WTC11 (cell line): ENCODE results near the gene SURF1. TPM values are rescaled to one million over a fixed set of nuclear protein-coding genes. Genes with fewer than 3 reads are reported as not detected.

Source experiments
- ATAC-seq: fragments of 200-7000 bp; cut with Tn5 transposase; 2 replicates; pipeline ENCODE4 v1.10.0; 2021; ENCODE audit warnings: mild to moderate bottlenecking, moderate library complexity
- CTCF ChIA-PET: fragments of 300-600 bp; sonication (Branson Sonifier 250); formaldehyde crosslinking; loops from one replicate; lab custom pipeline; 2021; ENCODE audit warnings: antibody characterized with exemption; lab: Charles Lee
- POLR2A ChIA-PET: fragments of 350-600 bp; sonication (Branson Sonifier 250); formaldehyde crosslinking; loops from one replicate; lab custom pipeline; 2021; ENCODE audit warnings: antibody characterized with exemption; lab: Charles Lee
- DNase-seq: peaks from one replicate; pipeline ENCODE4 v3.0.0; 2021; ENCODE audit warnings: low spot score
- H3K27ac Mint-ChIP-seq: 2 replicates; pipeline ENCODE4 v1.8.0; 2021; ENCODE audit warnings: mixed read lengths
- H3K27me3 Mint-ChIP-seq: 2 replicates; pipeline ENCODE4 v1.8.0; 2021; ENCODE audit warnings: low read depth, mild to moderate bottlenecking, moderate library complexity, mixed read lengths
- H3K36me3 Mint-ChIP-seq: 2 replicates; pipeline ENCODE4 v1.8.0; 2021; ENCODE audit warnings: mixed read lengths
- H3K4me1 Mint-ChIP-seq: 2 replicates; pipeline ENCODE4 v1.8.0; 2022; ENCODE audit warnings: mixed read lengths
- H3K4me3 Mint-ChIP-seq: 2 replicates; pipeline ENCODE4 v1.8.0; 2021; ENCODE audit warnings: mild to moderate bottlenecking, moderate library complexity, mixed read lengths
- H3K9me3 Mint-ChIP-seq: 2 replicates; pipeline ENCODE4 v1.8.0; 2021; ENCODE audit warnings: mixed read lengths
- ARID4B ChIP-seq: sonication (generic); formaldehyde crosslinking; IDR thresholded peaks from 2 replicates; pipeline ENCODE4 v1.8.0; 2023; ENCODE audit warnings: missing genetic modification reagents, mild to moderate bottlenecking, borderline replicate concordance
- ATF2 ChIP-seq: sonication (generic); formaldehyde crosslinking; IDR thresholded peaks from 2 replicates; pipeline ENCODE4 v1.8.1; 2022; ENCODE audit warnings: low read depth, missing genetic modification reagents, borderline replicate concordance
- CBFB ChIP-seq: sonication (generic); formaldehyde crosslinking; IDR thresholded peaks from 2 replicates; pipeline ENCODE4 v1.8.1; 2022; ENCODE audit warnings: mild to moderate bottlenecking, low read depth, missing genetic modification reagents
- CTCF ChIP-seq: fragments of 200-600 bp; IDR thresholded peaks from 2 replicates; pipeline ENCODE4 v1.8.0; 2022; ENCODE audit warnings: antibody characterized with exemption
- HMGA2 ChIP-seq: fragments of 250-450 bp; sonication (Bioruptor Pico); IDR thresholded peaks from 2 replicates; pipeline ENCODE4 v1.4.0; 2021; ENCODE audit warnings: mild to moderate bottlenecking, moderate library complexity
- IRF2 ChIP-seq: sonication (generic); formaldehyde crosslinking; IDR thresholded peaks from 2 replicates; pipeline ENCODE4 v1.8.0; 2022; ENCODE audit warnings: low read depth, missing genetic modification reagents, borderline replicate concordance
- JAZF1 ChIP-seq: fragments of 250-450 bp; sonication (Bioruptor Pico); IDR thresholded peaks from 2 replicates; pipeline ENCODE4 v1.9.0; 2021; ENCODE audit warnings: moderate library complexity, mild to moderate bottlenecking, inconsistent platforms
- MAX ChIP-seq: sonication (generic); formaldehyde crosslinking; IDR thresholded peaks from 2 replicates; pipeline ENCODE4 v1.8.0; 2022; ENCODE audit warnings: mild to moderate bottlenecking, missing genetic modification reagents
- MYBL2 ChIP-seq: sonication (generic); formaldehyde crosslinking; IDR thresholded peaks from 2 replicates; pipeline ENCODE4 v1.8.1; 2023; ENCODE audit warnings: mild to moderate bottlenecking, moderate library complexity, missing genetic modification reagents
- NFATC4 ChIP-seq: fragments of 250-450 bp; sonication (Bioruptor Pico); IDR thresholded peaks from 2 replicates; pipeline ENCODE4 v1.9.0; 2021; ENCODE audit warnings: mild to moderate bottlenecking
- NFE2L1 ChIP-seq: sonication (generic); formaldehyde crosslinking; IDR thresholded peaks from 2 replicates; pipeline ENCODE4 v1.8.1; 2023; ENCODE audit warnings: missing genetic modification reagents
- NR3C1 ChIP-seq: sonication (generic); formaldehyde crosslinking; conservative IDR thresholded peaks from 2 replicates; pipeline ENCODE4 v1.8.1; 2023; ENCODE audit warnings: low read depth, mild to moderate bottlenecking, missing genetic modification reagents
- ZMAT4 ChIP-seq: fragments of 250-450 bp; sonication (Bioruptor Pico); IDR thresholded peaks from 2 replicates; pipeline ENCODE4 v1.9.0; 2021; ENCODE audit warnings: mild to moderate bottlenecking
- ZNF219 ChIP-seq: sonication (generic); formaldehyde crosslinking; IDR thresholded peaks from 2 replicates; pipeline ENCODE4 v1.8.0; 2023; ENCODE audit warnings: missing genetic modification reagents, mild to moderate bottlenecking, borderline replicate concordance
- ZNF425 ChIP-seq: fragments of 250-450 bp; sonication (Bioruptor Pico); conservative IDR thresholded peaks from 2 replicates; pipeline ENCODE4 v1.9.0; 2021; ENCODE audit warnings: mild to moderate bottlenecking
- ZNF532 ChIP-seq: fragments of 250-450 bp; sonication (Bioruptor Pico); IDR thresholded peaks from 2 replicates; pipeline ENCODE4 v1.9.0; 2021; ENCODE audit warnings: mild to moderate bottlenecking, borderline replicate concordance
- total RNA-seq: library from RNA; stranded (reverse); gene quantifications from 3 replicates; pipeline ENCODE4 v1.2.3, GENCODE V29; 2021

The SURF1 gene
- total RNA-seq, 1 experiment from 2014 or later = 33.3 TPM

- no peak for TF ChIP-seq ZMAT4 (CRISPR knock-in tag)
- TF ChIP-seq MAX = no peak
- no peak for TF ChIP-seq NFE2L1 (CRISPR knock-in tag)
- TF ChIP-seq ZNF425 = no peak
- no peak for TF ChIP-seq ATF2 (CRISPR knock-in tag)
- TF ChIP-seq MYBL2 (CRISPR knock-in tag) = no peak
- TF ChIP-seq ZNF219 (CRISPR knock-in tag) = no peak
- no peak for TF ChIP-seq HMGA2 (CRISPR knock-in tag)
- no peak for TF ChIP-seq CBFB (CRISPR knock-in tag)
- TF ChIP-seq IRF2 = no peak
- no peak for TF ChIP-seq ARID4B (CRISPR knock-in tag)
- no peak for TF ChIP-seq CTCF
- TF ChIP-seq ZNF532 (CRISPR knock-in tag) = no peak
- TF ChIP-seq JAZF1 (CRISPR knock-in tag) = no peak
- no peak for TF ChIP-seq NFATC4 (CRISPR knock-in tag)
- no peak for TF ChIP-seq NR3C1 (CRISPR knock-in tag)
- CTCF ChIA-PET = interaction anchor here (1.2 to 1.4 kb wide), 2 partner anchors 17 to 18 kb away, joined by 3 to 7 read pairs; no protein-coding TSS in a partner anchor
- no peaks in the 10 kb centered on the region for H3K9me3 Mint-ChIP-seq
Observed at GRCh38 chr9:133359399-133360175, 3.3 kb upstream of the SURF1 start.

More at GRCh38 chr9:133359399-133360175, 3.3 kb upstream of the SURF1 start:
- peaks cover 45% of the 10 kb centered on the region for H3K36me3 Mint-ChIP-seq
- DNase-seq = peak; percentile 56
- H3K27ac Mint-ChIP-seq = no peak overlapping the region
- H3K4me3 Mint-ChIP-seq = 0 out of 2 replicates have a peak overlapping the region, but pooled peaks have one; percentile 4
- POLR2A ChIA-PET = no interaction called here
- ATAC-seq = peak; percentile 38
- H3K27me3 Mint-ChIP-seq = no peaks in the 10 kb centered on the region
- peaks cover 16% of the 10 kb centered on the region for H3K4me1 Mint-ChIP-seq
